ENCODE measurements around the gene RAMP2.

Gene RAMP2

DNA sequence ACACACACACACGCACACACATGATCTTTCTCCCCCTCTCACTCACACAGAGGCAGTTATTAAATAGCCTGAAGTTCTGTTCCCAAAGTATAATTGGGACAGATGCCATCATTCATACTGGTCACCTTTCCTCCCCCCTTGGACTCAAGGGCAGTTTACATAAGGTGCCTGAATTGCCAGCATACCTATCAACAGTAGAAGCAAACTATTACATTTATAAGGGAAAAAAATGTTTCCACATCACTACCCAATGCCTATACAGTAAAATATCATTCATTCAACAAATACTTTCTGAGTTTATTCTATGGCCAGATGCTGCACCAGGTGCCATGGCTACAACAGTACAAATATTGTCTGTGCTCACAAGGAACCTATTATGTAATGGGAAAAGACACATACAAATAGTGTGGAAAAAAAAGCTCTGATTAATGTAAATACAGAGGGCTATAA, 43.9 kb downstream of the RAMP2 start:
- Histone ChIP-seq H3K27ac (no peak overlapping the region), H3K27me3 (no peaks in the 10 kb centered on the region), H3K4me1 (no peaks in the 10 kb centered on the region), H3K9me3 (no peaks in the 10 kb centered on the region), H3K4me3 (no peak overlapping the region), H3K36me3 (no peaks in the 10 kb centered on the region)
- TF ChIP-seq, protein P1, sequence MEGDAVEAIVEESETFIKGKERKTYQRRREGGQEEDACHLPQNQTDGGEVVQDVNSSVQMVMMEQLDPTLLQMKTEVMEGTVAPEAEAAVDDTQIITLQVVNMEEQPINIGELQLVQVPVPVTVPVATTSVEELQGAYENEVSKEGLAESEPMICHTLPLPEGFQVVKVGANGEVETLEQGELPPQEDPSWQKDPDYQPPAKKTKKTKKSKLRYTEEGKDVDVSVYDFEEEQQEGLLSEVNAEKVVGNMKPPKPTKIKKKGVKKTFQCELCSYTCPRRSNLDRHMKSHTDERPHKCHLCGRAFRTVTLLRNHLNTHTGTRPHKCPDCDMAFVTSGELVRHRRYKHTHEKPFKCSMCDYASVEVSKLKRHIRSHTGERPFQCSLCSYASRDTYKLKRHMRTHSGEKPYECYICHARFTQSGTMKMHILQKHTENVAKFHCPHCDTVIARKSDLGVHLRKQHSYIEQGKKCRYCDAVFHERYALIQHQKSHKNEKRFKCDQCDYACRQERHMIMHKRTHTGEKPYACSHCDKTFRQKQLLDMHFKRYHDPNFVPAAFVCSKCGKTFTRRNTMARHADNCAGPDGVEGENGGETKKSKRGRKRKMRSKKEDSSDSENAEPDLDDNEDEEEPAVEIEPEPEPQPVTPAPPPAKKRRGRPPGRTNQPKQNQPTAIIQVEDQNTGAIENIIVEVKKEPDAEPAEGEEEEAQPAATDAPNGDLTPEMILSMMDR (IDR thresholded peaks at IDR 0.05) = no peak
- DNase-seq = no peak
- intact Hi-C loops (cut with DNase I; ENCODE audit: low total_unique reads) = no loop called here

DNA sequence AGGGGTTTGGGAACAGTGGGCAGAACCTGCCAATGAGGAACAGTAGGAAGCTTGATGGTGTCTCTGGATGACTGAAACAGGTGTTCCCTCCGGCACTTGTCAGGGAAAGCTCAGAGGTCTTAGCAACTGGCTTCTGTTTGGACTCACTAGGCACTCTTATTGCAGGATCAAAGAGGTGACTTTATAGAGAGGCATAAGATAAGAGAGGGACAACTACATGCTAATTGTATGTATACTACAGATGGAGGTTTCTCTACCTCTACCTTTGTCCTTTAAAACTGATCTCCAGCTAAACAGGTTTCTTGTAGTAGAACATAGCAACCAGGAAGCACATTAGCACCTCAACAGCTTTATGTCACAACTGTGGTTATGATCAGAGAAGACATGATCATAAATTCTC, 45.2 kb downstream of the RAMP2 start:
- H3K27ac ChIP-seq = no peak overlapping the region
- no peak for DNase-seq
- intact Hi-C loops (cut with DNase I; ENCODE audit: low total_unique reads) = no loop called here
- H3K36me3 ChIP-seq = peaks cover 7 to 13% (median 8%) of the 10 kb centered on the region in 3 donors
- no peaks in the 10 kb centered on the region for H3K27me3 ChIP-seq
- no peak overlapping the region for H3K4me3 ChIP-seq
- H3K4me1 ChIP-seq = no peaks in the 10 kb centered on the region
- TF ChIP-seq, protein P1 (IDR thresholded peaks at IDR 0.05) = no peak
- no peaks in the 10 kb centered on the region for H3K9me3 ChIP-seq

DNA sequence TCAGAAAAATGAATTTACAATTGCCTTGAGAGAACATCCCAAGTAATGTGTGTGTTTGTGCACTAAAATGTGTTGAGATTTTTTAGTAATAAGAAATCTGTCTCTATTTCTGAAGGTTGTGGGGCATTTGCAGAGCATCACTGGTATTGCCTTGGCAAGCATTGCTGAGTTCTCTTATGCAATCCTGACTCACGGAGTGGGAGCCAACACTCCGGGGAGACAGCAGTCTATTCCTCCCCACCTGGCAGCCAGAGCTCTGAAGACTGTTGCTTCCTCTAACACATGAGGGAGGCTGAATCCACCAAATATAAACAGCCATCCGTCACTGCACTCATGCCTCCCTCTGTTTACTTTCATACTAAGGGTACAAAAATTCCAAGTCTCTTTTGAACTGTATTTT, 48.2 kb downstream of the RAMP2 start:
- no peak overlapping the region for H3K27ac ChIP-seq

More for the DNA sequence above, 48.2 kb downstream of the RAMP2 start:
- intact Hi-C loops (cut with DNase I; ENCODE audit: low total_unique reads) = no loop called here
- Histone ChIP-seq H3K27me3 (no peaks in the 10 kb centered on the region), H3K4me3 (no peak overlapping the region), H3K4me1 (no peaks in the 10 kb centered on the region), H3K36me3 (peaks cover 29 to 38% (median 32%) of the 10 kb centered on the region in 3 donors), H3K9me3 (no peaks in the 10 kb centered on the region)
- DNase-seq = peak in 1 of 2 donors; percentile 57
- TF ChIP-seq, protein P1 (IDR thresholded peaks at IDR 0.05) = no peak
